Measurements from ENCODE around the gene ELK3. TPM values are rescaled to one million over a fixed set of nuclear protein-coding genes. Genes with fewer than 3 reads are reported as not detected.

The ELK3 gene
- total RNA-seq, 4 donors from 2014 or later = 19.8 to 55.4 (median 31.8) TPM

- no peak overlapping the region for H3K4me3 ChIP-seq (replicated peaks in 1 of 3)
- DNase-seq = peak; percentile 74 to 77
- WGBS, 2 donors = 30 to 31% methylated on average over 19 of the region's 19 CpGs
- no peaks in the 10 kb centered on the region for H3K9me3 ChIP-seq
- TF ChIP-seq POLR2A (IDR thresholded peaks at IDR 0.05) (no peak), CTCF (IDR thresholded peaks at IDR 0.05) (no peak)
- no peaks in the 10 kb centered on the region for H3K27me3 ChIP-seq
- H3K36me3 ChIP-seq = no peaks in the 10 kb centered on the region
- H3K27ac ChIP-seq = peak overlapping the region; percentile 29 to 71 (median 58)
- intact Hi-C loops (cut with DNase I) = loop anchor here (10.0 kb wide), 1 partner anchor 194 kb away; the partner anchor contains the start of gene CDK17
- peaks cover 30 to 45% of the 10 kb centered on the region in 2 donors for H3K4me1 ChIP-seq
These were observed 16.3 kb downstream of the ELK3 start for GRCh38 chr12:96210376-96211055.

DNA sequence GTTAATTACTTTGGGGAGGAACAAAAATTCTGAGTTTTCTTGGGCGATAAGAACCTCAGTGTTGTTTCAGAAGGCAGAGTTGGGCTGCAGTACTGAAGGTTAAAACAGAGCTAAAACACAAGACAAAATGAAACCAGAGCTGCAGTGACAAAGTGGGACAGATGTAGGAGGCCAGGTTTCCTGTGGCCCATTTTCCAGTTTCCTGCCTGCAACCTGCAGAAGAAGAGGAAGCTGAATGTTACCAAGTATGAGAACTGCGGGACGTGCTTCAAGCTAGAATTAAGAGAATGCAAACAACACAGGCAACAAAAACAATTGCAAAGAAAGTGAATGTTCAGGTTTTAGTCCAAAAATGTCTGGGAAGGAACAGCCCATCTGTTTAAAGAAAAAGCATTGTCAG, 17.8 kb downstream of the ELK3 start:
- Histone ChIP-seq H3K4me3 (replicated peaks in 1 of 3) (no peak overlapping the region), H3K27ac (peak overlapping the region; percentile 43 to 71 (median 69)), H3K36me3 (no peaks in the 10 kb centered on the region), H3K27me3 (no peaks in the 10 kb centered on the region), H3K4me1 (peaks cover 30 to 52% of the 10 kb centered on the region in 2 donors), H3K9me3 (no peaks in the 10 kb centered on the region)
- WGBS, 2 donors = 25 to 28% methylated on average over 3 of the region's 3 CpGs
- intact Hi-C loops (cut with DNase I) = loop anchor here (10.0 kb wide), 1 partner anchor 193 kb away; the partner anchor contains the start of gene CDK17
- DNase-seq = peak in 1 of 2 donors; percentile 20
- TF ChIP-seq CTCF (IDR thresholded peaks at IDR 0.05) = no peak

DNA sequence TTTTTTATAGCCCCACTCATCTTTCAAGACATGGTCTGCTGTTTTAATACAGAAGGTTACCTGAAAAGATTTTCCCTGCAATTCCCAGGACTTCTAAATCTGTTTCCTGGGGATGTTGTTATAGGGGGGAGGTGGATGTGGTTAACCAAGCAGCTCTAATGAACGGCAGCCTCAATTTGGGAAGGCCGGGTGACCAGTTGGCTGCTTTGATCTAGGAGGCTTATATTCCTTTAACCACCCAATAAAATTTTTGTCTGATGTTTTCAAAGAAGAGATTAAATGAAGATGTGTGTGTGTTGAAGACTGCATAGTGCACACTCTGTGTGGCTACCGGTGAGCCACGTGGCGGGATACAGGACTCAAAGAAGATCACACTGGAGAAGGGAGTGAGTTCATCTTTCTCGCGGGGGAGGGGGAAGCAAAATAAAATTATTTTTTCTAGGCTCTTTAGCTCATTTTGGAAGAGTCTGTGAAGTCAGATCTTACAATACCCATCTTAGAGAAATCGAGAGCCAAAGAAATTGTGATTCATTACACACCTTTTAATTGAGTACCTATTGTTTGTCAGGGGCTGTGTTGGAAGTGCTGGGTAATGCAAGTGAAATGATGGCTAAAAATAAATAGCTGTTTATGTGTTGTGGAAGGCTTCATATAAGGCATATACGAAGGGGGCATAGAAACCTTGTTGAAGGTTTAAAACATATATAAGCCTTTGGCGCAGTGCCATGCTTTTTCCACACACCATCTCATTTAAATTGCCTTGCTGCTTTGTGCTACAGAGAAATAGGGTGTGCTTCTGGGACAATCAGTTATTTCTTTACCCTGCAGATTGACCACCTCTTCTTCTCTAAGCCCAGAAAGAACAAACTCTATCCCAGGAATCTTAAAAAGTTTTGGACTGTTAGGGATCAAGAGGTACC, 18.5 kb downstream of the ELK3 start:
- no peak overlapping the region for H3K4me3 ChIP-seq (replicated peaks in 1 of 3)
- H3K36me3 ChIP-seq = no peaks in the 10 kb centered on the region
- TF ChIP-seq CTCF (IDR thresholded peaks at IDR 0.05) (no peak), POLR2A (IDR thresholded peaks at IDR 0.05) (no peak)
- intact Hi-C loops (cut with DNase I) = loop anchor here (10.0 kb wide), 1 partner anchor 192 kb away; the partner anchor contains the start of gene CDK17
- DNase-seq = no peak
- H3K4me1 ChIP-seq = peaks cover 30 to 52% of the 10 kb centered on the region in 2 donors
- 65 to 66% methylated on average over 10 of the region's 10 CpGs for WGBS, 2 donors
- H3K27ac ChIP-seq = peak overlapping the region; percentile 43 to 71 (median 69)
- H3K9me3 ChIP-seq = no peaks in the 10 kb centered on the region
- no peaks in the 10 kb centered on the region for H3K27me3 ChIP-seq

GRCh38 chr12:96213869-96214268, 19.7 kb downstream of the ELK3 start:
- peaks cover 30 to 52% of the 10 kb centered on the region in 2 donors for H3K4me1 ChIP-seq
- TF ChIP-seq POLR2A (IDR thresholded peaks at IDR 0.05) = no peak
- no peak for TF ChIP-seq CTCF (IDR thresholded peaks at IDR 0.05)
- H3K36me3 ChIP-seq = no peaks in the 10 kb centered on the region
- peak overlapping the region in 2 of 3 donors; percentile 43 to 71 for H3K27ac ChIP-seq
- H3K9me3 ChIP-seq = no peaks in the 10 kb centered on the region
- intact Hi-C loops (cut with DNase I) = loop anchor here (10.0 kb wide), 1 partner anchor 191 kb away; the partner anchor contains the start of gene CDK17
- H3K27me3 ChIP-seq = no peaks in the 10 kb centered on the region
- WGBS, 2 donors = 66 to 76% methylated on average over 7 of the region's 7 CpGs
- DNase-seq = no peak
- H3K4me3 ChIP-seq (replicated peaks in 1 of 3) = no peak overlapping the region

Measured in thyroid gland (tissue), 4 donors.